Suprapubic skin (tissue), 4 donors: ENCODE measurements around the gene SYNDIG1.

ENCODE experiments used
- CTCF ChIP-seq, 2 donors: fragments of 200-600 bp in 1 of 2; fragments of 450-650 bp in 1 of 2; sonication (generic) in 1 of 2; IDR thresholded peaks; one replicate each; pipeline ENCODE4 v1.5.1; 2016 to 2019; ENCODE audit warnings: antibody characterized with exemption in 2 of 2, mild to moderate bottlenecking in 1 of 2, moderate library complexity in 1 of 2
- POLR2A ChIP-seq, 2 donors: fragments of 450-650 bp; IDR thresholded peaks; one replicate each; pipeline ENCODE4 v1.6.1; 2017; ENCODE audit warnings: antibody characterized with exemption in 2 of 2, mild to moderate bottlenecking in 2 of 2, moderate library complexity in 2 of 2
- POLR2AphosphoS5 ChIP-seq, 3 donors: sonication (generic); formaldehyde crosslinking; IDR thresholded peaks; one replicate each; pipeline ENCODE4 v1.6.1; 2017; ENCODE audit warnings: antibody characterized with exemption in 3 of 3

- TF ChIP-seq CTCF (IDR thresholded peaks at IDR 0.05): no peak
- no peak for TF ChIP-seq POLR2AphosphoS5 (IDR thresholded peaks at IDR 0.05)
- no peak for TF ChIP-seq POLR2A (IDR thresholded peaks at IDR 0.05)
Observed at GRCh38 chr20:24444526-24445190, 24.8 kb upstream of the SYNDIG1 start.
